HEK293 (cell line): ENCODE results near the gene TRPC6.

Source experiments
- CTCF ChIA-PET: fragments of 350-600 bp; formaldehyde crosslinking; extraction: SDS; loops from one replicate; lab custom pipeline; 2021; ENCODE audit warnings: antibody characterized with exemption; lab: Yijun Ruan, JAX
- POLR2A ChIA-PET: fragments of 300-600 bp; formaldehyde crosslinking; extraction: SDS; loops from one replicate; lab custom pipeline; 2020; ENCODE audit warnings: antibody characterized with exemption, inconsistent platforms; lab: Yijun Ruan, JAX
- H3K27ac ChIP-seq: fragments of 200-500 bp; sonication (Bioruptor generic); 2 replicates; pipeline ENCODE4 v1.5.1; 2014; ENCODE audit warnings: low read depth, low read length, control low read depth, inconsistent platforms; ENCODE audit errors: extremely low read depth
- H3K36me3 ChIP-seq, 2 experiments: fragments of 200-500 bp in 1 of 2; sonication (Bioruptor generic) in 1 of 2; 1 replicate in 1 of 2; 2 replicates in 1 of 2; pipeline ENCODE4 v1.5.1; 2014 to 2017; ENCODE audit warnings: inconsistent platforms in 2 of 2, low read length in 2 of 2; ENCODE audit not compliant: control insufficient read depth in 2 of 2, insufficient read depth in 1 of 2
- H3K4me1 ChIP-seq: fragments of 200-500 bp; sonication (Bioruptor generic); 2 replicates; pipeline ENCODE4 v1.5.1; 2014; ENCODE audit warnings: mild to moderate bottlenecking, low read length, inconsistent platforms; ENCODE audit not compliant: control insufficient read depth, insufficient read depth
- H3K4me3 ChIP-seq: 2 replicates; pipeline ENCODE4 v1.5.1; 2011; ENCODE audit warnings: low read depth, mild to moderate bottlenecking, control low read depth, low read length, moderate library complexity
- H3K9me3 ChIP-seq: fragments of 200-500 bp; sonication (Bioruptor generic); 2 replicates; pipeline ENCODE4 v1.5.1; 2014; ENCODE audit warnings: low read depth, low read length, inconsistent platforms; ENCODE audit not compliant: control insufficient read depth, insufficient read depth
- BCL11A ChIP-seq: fragments of 450-650 bp; formaldehyde crosslinking; IDR thresholded peaks from 2 replicates; pipeline ENCODE4 v1.5.1; 2016; ENCODE audit warnings: low read depth, missing biosample characterization, missing genetic modification characterization
- KLF1 ChIP-seq: fragments of 450-650 bp; formaldehyde crosslinking; IDR thresholded peaks from 2 replicates; pipeline ENCODE4 v1.5.1; 2016; ENCODE audit warnings: missing biosample characterization, missing genetic modification characterization
- KLF10 ChIP-seq: fragments of 450-650 bp; IDR thresholded peaks from 2 replicates; pipeline ENCODE4 v1.5.1; 2018; ENCODE audit warnings: missing biosample characterization, mild to moderate bottlenecking, missing genetic modification characterization
- RBAK ChIP-seq: fragments of 450-650 bp; formaldehyde crosslinking; IDR thresholded peaks from 2 replicates; pipeline ENCODE4 v1.5.1; 2016; ENCODE audit warnings: missing biosample characterization, missing genetic modification characterization
- ZBTB17 ChIP-seq: fragments of 450-650 bp; formaldehyde crosslinking; IDR thresholded peaks from 2 replicates; pipeline ENCODE4 v1.5.1; 2016; ENCODE audit warnings: missing biosample characterization, missing genetic modification characterization
- ZNF157 ChIP-seq: fragments of 450-650 bp; formaldehyde crosslinking; IDR thresholded peaks from 2 replicates; pipeline ENCODE4 v1.5.1; 2016; ENCODE audit warnings: missing biosample characterization, missing genetic modification characterization
- ZNF248 ChIP-seq: fragments of 450-650 bp; formaldehyde crosslinking; IDR thresholded peaks from 2 replicates; pipeline ENCODE4 v1.5.1; 2017; ENCODE audit warnings: missing biosample characterization, missing genetic modification characterization
- ZNF302 ChIP-seq: fragments of 450-650 bp; formaldehyde crosslinking; IDR thresholded peaks from 2 replicates; pipeline ENCODE4 v1.5.1; 2016; ENCODE audit warnings: missing biosample characterization, missing genetic modification characterization, low read depth
- ZNF513 ChIP-seq: fragments of 450-650 bp; IDR thresholded peaks from 2 replicates; pipeline ENCODE4 v1.5.1; 2018; ENCODE audit warnings: missing biosample characterization, missing genetic modification characterization
- ZNF558 ChIP-seq: fragments of 450-650 bp; formaldehyde crosslinking; IDR thresholded peaks from 2 replicates; pipeline ENCODE4 v1.5.1; 2016; ENCODE audit warnings: missing biosample characterization, missing genetic modification characterization
- ZSCAN30 ChIP-seq: fragments of 450-650 bp; IDR thresholded peaks from 2 replicates; pipeline ENCODE4 v1.5.1; 2018; ENCODE audit warnings: missing biosample characterization, mild to moderate bottlenecking, missing genetic modification characterization, moderate library complexity
- TF ChIP-seq, protein P1 (sequence below): fragments of 450-650 bp; formaldehyde crosslinking; IDR thresholded peaks from 2 replicates; pipeline ENCODE4 v1.5.1; 2016; ENCODE audit warnings: missing biosample characterization, missing genetic modification characterization
- TF ChIP-seq, protein P2 (sequence below): fragments of 450-650 bp; formaldehyde crosslinking; IDR thresholded peaks from 2 replicates; pipeline ENCODE4 v1.5.1; 2016; ENCODE audit warnings: missing biosample characterization, missing genetic modification characterization

TRPC6 gene

GRCh38 chr11:101552888-101553287 is 30.9 kb downstream of the TRPC6 start:
- no peak overlapping the region for H3K27ac ChIP-seq
- no peak overlapping the region for H3K4me3 ChIP-seq
- CTCF ChIA-PET: no interaction called here
- H3K9me3 ChIP-seq: no peaks in the 10 kb centered on the region
- TF ChIP-seq, protein P1, sequence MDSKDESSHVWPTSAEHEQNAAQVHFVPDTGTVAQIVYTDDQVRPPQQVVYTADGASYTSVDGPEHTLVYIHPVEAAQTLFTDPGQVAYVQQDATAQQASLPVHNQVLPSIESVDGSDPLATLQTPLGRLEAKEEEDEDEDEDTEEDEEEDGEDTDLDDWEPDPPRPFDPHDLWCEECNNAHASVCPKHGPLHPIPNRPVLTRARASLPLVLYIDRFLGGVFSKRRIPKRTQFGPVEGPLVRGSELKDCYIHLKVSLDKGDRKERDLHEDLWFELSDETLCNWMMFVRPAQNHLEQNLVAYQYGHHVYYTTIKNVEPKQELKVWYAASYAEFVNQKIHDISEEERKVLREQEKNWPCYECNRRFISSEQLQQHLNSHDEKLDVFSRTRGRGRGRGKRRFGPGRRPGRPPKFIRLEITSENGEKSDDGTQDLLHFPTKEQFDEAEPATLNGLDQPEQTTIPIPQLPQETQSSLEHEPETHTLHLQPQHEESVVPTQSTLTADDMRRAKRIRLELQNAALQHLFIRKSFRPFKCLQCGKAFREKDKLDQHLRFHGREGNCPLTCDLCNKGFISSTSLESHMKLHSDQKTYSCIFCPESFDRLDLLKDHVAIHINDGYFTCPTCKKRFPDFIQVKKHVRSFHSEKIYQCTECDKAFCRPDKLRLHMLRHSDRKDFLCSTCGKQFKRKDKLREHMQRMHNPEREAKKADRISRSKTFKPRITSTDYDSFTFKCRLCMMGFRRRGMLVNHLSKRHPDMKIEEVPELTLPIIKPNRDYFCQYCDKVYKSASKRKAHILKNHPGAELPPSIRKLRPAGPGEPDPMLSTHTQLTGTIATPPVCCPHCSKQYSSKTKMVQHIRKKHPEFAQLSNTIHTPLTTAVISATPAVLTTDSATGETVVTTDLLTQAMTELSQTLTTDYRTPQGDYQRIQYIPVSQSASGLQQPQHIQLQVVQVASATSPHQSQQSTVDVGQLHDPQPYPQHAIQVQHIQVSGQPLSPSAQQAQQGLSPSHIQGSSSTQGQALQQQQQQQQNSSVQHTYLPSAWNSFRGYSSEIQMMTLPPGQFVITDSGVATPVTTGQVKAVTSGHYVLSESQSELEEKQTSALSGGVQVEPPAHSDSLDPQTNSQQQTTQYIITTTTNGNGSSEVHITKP (tag by site-specific recombination): no peak
- TF ChIP-seq ZNF248 (tag by site-specific recombination): no peak
- TF ChIP-seq ZBTB17 (tag by site-specific recombination): no peak
- TF ChIP-seq ZNF157 (tag by site-specific recombination): no peak
- no peaks in the 10 kb centered on the region for H3K36me3 ChIP-seq
- H3K4me1 ChIP-seq: no peaks in the 10 kb centered on the region
- POLR2A ChIA-PET: no interaction called here

DNA sequence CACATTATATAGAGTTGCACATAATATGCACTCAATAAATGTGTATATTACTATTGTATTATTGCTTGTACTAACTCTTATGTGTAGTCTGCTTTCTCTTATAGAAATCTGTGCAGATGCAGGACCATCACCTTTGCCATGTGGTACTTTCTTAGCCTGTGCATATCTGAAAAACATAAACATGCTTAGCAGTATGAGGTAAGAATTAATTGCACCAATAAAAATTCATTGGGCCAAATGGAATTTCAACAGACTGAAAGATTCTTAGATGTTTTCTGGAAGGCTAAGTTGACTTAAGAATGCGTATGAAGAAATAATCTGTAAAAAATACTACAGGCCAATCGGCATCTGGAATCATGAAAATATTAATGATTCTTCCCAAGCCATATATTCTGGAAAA is 55.3 kb downstream of the TRPC6 start:
- POLR2A ChIA-PET: no interaction called here
- TF ChIP-seq RBAK (tag by site-specific recombination): no peak
- no peaks in the 10 kb centered on the region for H3K9me3 ChIP-seq
- no peaks in the 10 kb centered on the region for H3K36me3 ChIP-seq
- H3K4me1 ChIP-seq: no peaks in the 10 kb centered on the region
- H3K27ac ChIP-seq: no peak overlapping the region
- H3K4me3 ChIP-seq: no peak overlapping the region
- CTCF ChIA-PET: no interaction called here

DNA sequence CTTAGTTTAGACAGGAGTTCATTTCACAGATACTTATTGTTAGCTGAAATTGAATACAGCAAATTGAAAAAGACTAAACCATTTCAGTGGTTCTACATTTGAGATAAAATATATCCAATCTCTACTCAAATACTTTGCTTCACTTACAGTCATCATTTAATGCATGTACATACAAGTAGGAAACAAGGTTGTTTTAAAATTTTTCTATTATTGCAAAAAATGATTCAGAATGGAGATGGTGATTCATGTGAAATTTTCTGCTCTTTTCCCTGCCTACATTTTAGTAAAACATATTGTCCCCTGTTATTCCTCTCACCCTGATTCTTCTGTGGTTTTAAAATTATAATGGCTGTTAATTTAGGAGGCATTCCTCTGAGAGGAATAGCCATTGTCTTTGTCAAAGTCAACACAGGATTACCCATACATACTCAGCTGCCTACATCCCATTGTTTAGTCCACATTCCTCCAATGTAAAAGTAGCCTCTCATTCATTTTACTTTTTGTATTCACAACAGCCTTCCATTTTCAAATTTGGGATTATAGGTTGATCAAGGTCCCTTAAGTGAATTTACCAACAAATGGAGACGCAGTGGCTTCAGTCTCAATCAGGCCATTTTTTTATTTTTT is 60.1 kb downstream of the TRPC6 start:
- H3K27ac ChIP-seq: no peak overlapping the region
- TF ChIP-seq ZNF513 (no peak), BCL11A (tag by site-specific recombination) (no peak), ZNF558 (tag by site-specific recombination) (no peak), KLF10 (tag by site-specific recombination) (no peak), ZNF302 (no peak), KLF1 (no peak), ZSCAN30 (tag by site-specific recombination) (no peak)
- TF ChIP-seq, protein P2, sequence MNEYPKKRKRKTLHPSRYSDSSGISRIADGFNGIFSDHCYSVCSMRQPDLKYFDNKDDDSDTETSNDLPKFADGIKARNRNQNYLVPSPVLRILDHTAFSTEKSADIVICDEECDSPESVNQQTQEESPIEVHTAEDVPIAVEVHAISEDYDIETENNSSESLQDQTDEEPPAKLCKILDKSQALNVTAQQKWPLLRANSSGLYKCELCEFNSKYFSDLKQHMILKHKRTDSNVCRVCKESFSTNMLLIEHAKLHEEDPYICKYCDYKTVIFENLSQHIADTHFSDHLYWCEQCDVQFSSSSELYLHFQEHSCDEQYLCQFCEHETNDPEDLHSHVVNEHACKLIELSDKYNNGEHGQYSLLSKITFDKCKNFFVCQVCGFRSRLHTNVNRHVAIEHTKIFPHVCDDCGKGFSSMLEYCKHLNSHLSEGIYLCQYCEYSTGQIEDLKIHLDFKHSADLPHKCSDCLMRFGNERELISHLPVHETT (tag by site-specific recombination): no peak

More for the DNA sequence above, 60.1 kb downstream of the TRPC6 start:
- Histone ChIP-seq H3K9me3 (no peaks in the 10 kb centered on the region), H3K4me3 (no peak overlapping the region), H3K4me1 (no peaks in the 10 kb centered on the region), H3K36me3 (no peaks in the 10 kb centered on the region)
- POLR2A ChIA-PET: no interaction called here
- CTCF ChIA-PET: no interaction called here
